RPMI7951 (cell line): ENCODE data around the gene TNFSF8. TPM values are rescaled to one million over a fixed set of nuclear protein-coding genes. Genes with fewer than 3 reads are reported as not detected.

Experiments
- DNase-seq: peaks from one replicate; pipeline ENCODE4 v3.0.0-alpha.2; 2012; ENCODE audit warnings: low read depth
- total RNA-seq: library from RNA; depleted of rRNA; stranded (reverse); fragments of >200 nt; shearing (Covaris generic); gene quantifications from 2 replicates; pipeline ENCODE4 v1.2.3, GENCODE V29; 2014

TNFSF8 gene
- total RNA-seq, 1 experiment from 2014 or later = not detected

GRCh38 chr9:114905170-114905940 lies 25.0 kb downstream of the TNFSF8 start:
- DNase-seq = no peak

- peak; percentile 58 for DNase-seq
Measured at GRCh38 chr9:114902786-114903524, 27.4 kb downstream of the TNFSF8 start.

GRCh38 chr9:114900942-114901802 lies 29.2 kb downstream of the TNFSF8 start:
- no peak for DNase-seq

- no peak for DNase-seq
Measured at GRCh38 chr9:114899995-114900394, 30.4 kb downstream of the TNFSF8 start.

DNA sequence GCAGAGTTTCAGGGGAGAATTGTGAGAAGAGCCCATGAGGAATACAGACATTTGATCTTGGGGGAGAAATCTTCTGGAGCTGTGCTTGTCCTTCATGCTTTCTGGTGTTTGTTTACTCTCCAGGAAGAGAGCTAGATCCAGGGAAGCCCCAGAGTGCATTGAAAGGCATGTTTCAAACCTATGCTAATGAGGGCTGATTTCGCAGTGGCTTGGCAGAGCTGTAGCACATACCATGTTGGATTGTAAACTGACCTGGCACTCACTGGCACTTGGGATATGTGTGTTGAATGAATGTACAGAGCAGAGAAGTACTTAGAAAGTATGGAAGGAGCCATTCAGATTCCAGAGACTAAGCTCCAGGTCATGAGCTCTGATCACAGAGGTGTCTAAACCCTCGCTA lies 30.9 kb downstream of the TNFSF8 start:
- DNase-seq = peak; percentile 51

- DNase-seq = peak; percentile 79
Measured at GRCh38 chr9:114898741-114899140, 31.6 kb downstream of the TNFSF8 start.

DNA sequence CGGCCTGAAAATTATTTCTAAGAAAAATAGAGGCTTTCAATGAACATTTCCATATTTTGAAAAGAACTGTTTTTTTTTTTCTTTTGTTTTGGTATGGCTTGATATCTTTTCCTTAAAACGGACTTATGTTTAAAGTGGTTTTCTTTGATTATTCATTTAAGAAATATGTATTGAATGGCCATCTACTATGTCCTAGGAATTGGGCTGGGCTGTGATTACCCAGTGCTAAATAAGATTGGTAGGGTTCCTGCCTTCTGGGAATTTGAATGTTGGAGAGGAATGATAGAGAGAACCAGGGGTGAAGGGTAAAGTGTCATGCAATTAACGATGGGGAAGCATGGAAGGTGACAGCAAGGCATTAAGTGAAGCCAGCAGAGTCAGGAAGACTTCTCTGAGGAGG lies 33.2 kb downstream of the TNFSF8 start:
- DNase-seq = no peak

DNA sequence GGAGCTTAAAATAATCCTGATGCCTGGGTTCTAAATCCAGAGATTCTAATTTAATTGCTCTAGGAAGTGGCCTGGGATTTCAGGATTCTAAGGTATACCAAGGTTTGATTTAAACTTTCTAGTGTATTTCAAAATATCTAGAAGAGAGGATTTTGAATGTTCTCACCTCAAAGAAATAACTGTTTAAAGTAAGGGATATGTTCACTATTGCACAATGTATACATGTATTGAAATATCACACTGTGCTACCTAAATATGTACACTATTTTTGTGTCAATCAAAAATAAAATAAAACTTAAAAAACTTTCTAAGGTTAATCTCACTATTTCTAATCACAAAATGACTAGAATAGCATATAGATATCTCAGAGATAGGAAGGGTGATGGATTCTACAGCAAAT lies 34.0 kb downstream of the TNFSF8 start:
- no peak for DNase-seq

- DNase-seq = no peak
Measured at GRCh38 chr9:114895521-114895991, 34.8 kb downstream of the TNFSF8 start.

DNA sequence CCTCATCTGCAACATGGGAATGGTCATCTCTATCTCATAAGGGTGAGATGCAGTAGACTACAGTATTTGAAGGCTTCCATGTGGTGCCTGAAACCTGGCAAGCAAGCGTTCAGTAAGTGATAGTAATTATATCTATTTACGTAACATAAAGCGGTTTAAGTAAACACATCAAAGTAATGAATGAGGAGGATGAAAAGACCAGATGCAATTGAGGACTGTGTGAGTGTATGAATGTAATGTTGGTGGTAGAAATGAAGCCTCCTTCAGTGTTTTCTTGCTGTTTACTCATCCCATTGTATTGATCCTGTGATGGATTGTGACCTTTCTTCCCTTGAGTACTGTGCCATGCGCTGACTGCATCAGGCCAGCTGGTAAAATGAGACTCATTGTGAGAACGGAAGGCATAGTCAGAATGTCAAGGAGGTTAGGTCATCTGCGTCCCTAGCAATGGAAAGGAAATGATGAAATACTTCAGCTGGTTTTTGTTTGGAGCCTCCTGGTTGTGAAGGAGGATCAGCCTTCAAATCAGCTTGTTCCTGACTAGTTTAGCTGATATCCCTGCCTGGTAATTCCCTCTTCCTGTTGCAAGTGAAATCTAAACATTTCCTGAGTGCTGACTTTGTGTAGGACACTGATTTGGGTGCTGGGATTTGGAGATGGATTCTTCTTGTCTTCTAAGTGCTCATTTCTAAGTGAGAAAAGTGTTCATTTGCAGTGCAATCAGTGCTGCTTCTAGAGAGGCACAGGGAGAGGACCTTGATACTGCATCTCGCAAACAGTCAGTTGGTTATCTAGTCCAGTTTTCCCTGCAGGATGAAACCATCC lies 35.6 kb downstream of the TNFSF8 start:
- DNase-seq = peak; percentile 94

DNA sequence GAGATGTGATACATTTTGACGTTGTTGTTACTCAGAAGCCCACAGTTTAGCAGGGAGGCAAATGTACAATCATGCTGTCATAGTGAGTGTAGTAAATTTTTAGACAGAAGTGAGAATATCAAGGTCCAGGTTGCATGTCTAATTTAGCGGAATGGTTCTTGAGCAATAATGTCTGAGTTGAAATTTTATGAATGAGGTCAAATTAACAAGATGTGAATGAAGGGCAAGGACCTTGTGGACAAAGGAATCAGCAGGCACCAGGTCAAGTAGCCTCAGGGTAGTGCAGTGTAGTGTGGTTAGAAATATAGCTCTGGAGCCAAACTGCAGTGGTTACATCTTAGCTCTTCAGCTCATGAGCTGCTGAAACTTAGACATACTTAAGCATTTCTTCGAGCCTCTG lies 36.2 kb downstream of the TNFSF8 start:
- DNase-seq = peak; percentile 91

DNA sequence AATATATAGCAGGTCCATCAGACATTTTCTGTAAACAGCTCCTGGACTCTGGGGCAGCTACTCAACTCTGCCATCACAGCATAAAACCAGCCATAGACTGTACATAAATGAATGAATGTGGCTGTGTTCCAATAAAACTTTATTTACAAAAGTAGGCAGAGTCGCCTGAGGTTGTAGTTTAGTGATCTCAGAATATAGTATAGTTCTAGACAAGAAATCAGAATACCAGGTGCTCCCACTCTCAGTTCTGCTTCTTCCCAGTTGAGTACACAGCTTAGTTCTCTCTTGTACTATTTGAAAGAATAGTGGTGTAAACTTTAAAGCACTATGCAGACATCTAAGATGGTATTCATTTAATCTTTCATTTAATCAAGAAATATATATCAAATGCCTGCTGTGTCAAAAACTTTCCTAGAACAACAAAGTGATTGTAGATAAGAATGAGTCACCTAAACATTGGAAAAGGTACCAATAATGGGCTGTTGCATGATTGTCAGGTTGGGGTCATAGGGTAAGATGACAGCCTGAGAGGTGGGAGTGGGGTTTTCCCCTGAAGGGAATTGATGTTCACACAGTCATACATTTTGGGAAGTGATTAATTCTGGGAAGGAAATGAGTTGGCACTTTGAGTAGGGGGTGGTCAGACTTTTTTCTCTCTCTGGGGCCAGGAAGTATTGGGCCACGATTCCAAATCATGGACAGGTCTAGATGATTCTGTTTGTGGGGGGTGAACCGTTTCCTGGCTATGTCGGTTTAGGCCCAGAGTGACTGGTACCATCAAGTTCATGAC lies 37.0 kb downstream of the TNFSF8 start:
- DNase-seq = peak; percentile 72

DNA sequence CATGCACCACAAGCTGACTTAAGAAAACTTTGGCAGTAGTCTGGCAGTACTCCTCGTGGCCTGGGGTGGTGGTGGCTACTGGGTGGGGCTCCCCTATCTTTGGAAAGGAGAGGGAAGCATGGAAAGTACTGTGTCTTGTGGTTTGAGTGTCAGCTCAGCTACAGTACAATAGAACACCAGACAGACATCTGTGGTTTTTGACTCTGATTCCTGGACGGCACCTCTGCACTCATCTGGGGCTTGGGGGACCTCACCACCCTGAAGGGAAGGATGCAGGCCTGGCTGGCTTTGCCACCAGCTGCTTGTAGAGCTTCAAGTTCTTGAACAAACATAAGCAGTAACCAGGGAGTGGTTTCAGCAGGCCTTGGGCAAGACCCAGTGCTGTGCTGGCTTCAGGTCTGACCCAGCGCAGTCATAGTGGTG lies 40.6 kb downstream of the TNFSF8 start:
- peak; percentile 97 for DNase-seq

- DNase-seq = no peak
Measured at GRCh38 chr9:114888607-114889006, 41.8 kb downstream of the TNFSF8 start.

DNA sequence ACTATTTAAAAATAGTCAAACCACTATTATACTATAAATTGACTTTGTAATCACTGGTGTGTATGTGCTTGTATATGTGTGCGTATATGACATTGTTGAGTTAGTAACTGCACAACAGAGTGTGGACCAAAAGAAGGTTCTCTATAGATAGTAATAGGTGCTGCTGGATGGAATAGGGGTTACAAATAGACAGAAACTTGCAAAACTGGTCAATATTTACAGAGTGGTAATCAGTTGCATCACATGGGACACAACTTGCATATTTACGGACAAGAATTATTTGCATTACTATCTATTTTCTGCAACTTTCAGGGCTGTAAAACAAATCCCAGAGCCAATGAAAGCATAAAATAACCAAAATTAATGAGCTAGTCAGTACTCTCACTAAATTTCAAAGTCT lies 42.4 kb downstream of the TNFSF8 start:
- no peak for DNase-seq

DNA sequence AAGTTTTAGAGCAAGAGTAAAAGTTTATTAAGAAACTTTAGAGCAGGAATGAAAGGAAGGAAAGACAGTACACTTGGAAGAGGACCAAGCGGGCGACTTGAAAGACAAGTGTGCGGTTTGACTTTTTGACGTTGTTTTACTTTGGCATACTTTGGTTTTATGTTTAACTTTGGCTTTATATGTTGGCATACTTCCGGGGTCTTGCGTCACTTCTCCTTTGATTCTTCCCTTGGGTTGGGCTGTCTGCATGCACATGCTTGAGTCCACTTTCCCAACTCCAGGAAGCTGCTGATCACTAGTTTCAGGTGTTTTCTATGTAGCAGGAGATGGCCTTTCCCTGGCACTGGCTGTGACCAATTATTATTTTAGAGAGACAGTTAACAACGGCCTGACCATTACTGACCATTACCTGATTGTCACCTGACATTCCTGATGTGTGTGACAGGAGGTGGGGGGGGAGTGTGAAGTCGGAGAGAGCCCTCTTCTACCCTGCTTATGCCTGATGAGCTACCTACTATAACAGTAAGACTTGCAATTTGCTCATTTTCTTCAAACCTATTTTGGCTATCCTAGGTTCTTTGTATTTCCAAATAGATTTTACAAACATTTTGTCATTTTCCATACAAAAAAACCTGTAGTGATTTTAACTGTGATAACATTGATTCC lies 45.5 kb downstream of the TNFSF8 start:
- DNase-seq = peak; percentile 77

DNA sequence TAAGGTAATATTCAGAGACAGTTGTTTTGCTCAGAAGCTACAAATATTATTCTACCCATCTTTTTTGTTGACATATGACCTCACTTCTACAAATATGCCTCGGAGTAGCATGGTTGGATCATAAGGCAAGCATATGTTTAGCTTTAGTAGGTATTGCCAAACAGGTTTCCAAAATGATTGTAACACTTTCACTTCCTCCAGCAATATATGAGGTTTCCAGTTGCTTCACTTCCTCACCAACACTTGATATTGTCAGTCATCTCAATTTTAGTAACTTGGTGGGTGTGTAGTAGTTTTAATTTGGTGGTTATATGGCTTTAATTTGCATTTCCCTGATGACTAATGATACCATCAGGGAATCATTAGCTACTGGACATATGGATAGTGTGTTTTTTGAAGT lies 46.7 kb downstream of the TNFSF8 start:
- DNase-seq = peak; percentile 49

DNA sequence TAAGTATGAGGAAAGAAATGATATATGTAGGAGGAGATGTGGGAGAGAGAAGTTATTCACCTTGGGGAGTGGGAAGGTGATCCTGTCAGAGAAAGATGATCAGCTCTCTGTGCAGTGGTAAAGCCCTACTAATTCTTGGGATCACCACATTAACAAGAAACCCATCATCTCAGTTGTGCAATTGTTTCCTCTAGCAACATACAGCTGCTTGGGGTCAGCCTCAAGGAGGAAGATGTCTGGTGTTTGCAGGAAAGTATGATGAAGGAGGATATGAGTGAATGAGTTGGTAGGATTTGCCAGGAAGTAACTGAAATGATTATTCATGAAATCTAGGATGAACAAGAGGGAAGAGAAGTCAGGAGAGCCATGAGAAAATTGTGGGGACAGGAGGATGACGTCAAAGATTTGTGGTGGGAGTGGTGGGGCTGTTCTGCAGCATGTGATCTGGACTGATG lies 50.1 kb downstream of the TNFSF8 start:
- no peak for DNase-seq

DNA sequence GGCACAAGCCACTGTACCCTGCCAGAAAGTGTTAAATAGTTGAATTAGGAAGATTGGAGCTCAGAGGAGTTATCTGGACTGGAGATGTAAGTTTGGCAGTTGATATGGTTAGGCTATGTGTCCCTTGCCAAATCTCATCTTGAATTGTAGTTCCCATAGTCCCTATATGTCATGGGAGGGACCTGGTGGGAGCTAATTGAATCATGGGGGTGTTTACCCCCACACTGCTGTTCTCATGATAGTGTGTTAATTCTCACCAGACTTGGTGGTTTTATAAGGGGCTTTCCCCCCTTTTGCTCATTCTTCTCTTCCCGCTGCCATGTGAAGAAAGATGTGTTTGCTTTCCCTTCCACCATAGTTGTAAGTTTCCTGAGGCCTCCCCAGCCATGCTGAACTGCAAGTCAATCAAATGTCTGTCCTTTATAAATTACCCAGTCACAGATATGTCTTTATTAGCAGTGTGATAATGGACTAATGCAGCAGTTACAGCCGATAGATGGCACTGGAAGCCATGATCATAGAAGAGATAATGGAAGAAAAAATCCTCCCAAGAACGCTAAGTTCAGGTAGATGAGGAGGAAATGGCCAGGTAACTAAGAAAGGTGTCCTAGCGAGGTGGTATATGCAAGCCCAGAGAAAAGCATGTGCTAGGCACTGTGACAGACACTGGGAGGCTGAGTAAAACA lies 51.4 kb downstream of the TNFSF8 start:
- DNase-seq = no peak
